ENCODE results near the gene ROMO1.

GRCh38 chr20:35695245-35695749 lies 3.9 kb upstream of the ROMO1 start:
- TF ChIP-seq CTCF (IDR thresholded peaks at IDR 0.05) = no peak
- no peak for TF ChIP-seq POLR2A (IDR thresholded peaks at IDR 0.05)
- no peak for TF ChIP-seq POLR2AphosphoS5 (IDR thresholded peaks at IDR 0.05)
- TF ChIP-seq EP300 (IDR thresholded peaks at IDR 0.05) = no peak

Measured in suprapubic skin (tissue), 4 donors.